Activated CD8-positive, alpha-beta T cell treated with anti-CD3 and anti-CD28 coated beads for 36 hours (primary cell): ENCODE measurements around the gene AFF2. TPM values are rescaled to one million over a fixed set of nuclear protein-coding genes. Genes with fewer than 3 reads are reported as not detected.

ENCODE experiments used
- ATAC-seq: fragments of 200-7000 bp; cut with Tn5 transposase; one replicate; pipeline ENCODE4 v1.10.0; 2021; ENCODE audit warnings: mild to moderate bottlenecking, moderate library complexity
- CTCF ChIA-PET: fragments of 350-600 bp; sonication (Branson Sonifier 250); formaldehyde crosslinking; loops from one replicate; lab custom pipeline; 2021; ENCODE audit warnings: antibody characterized with exemption; lab: Charles Lee
- POLR2A ChIA-PET: fragments of 350-600 bp; sonication (Branson Sonifier 250); formaldehyde crosslinking; loops from one replicate; lab custom pipeline; 2021; ENCODE audit warnings: antibody characterized with exemption; lab: Charles Lee
- DNase-seq: peaks from one replicate; pipeline ENCODE4 v3.0.0-alpha.2; 2020
- H3K27ac Mint-ChIP-seq: one replicate; pipeline ENCODE4 v1.8.0; 2021; ENCODE audit warnings: mild to moderate bottlenecking, mixed read lengths
- H3K27me3 Mint-ChIP-seq: one replicate; pipeline ENCODE4 v1.8.0; 2021; ENCODE audit warnings: mixed read lengths
- H3K36me3 Mint-ChIP-seq: one replicate; pipeline ENCODE4 v1.8.0; 2021; ENCODE audit warnings: low read depth, mixed read lengths
- H3K4me1 Mint-ChIP-seq: one replicate; pipeline ENCODE4 v1.8.0; 2021; ENCODE audit warnings: low read depth, mixed read lengths
- H3K4me3 Mint-ChIP-seq: one replicate; pipeline ENCODE4 v1.8.0; 2021; ENCODE audit warnings: mild to moderate bottlenecking, moderate library complexity, mixed read lengths
- H3K9me3 Mint-ChIP-seq: one replicate; pipeline ENCODE4 v1.8.0; 2021; ENCODE audit warnings: mixed read lengths
- intact Hi-C: fragments of 100-400 bp; cut with micrococcal nuclease; formaldehyde crosslinking; loops from one replicate; pipeline ENCODE4 v1.10.0; 2022
- total RNA-seq, 2 experiments: library from RNA; stranded (reverse); gene quantifications; one replicate each; pipeline ENCODE4 v1.2.3, GENCODE V29; 2021
- TF ChIP-seq, protein P1 (sequence below): fragments of 200-600 bp; IDR thresholded peaks from one replicate; pipeline ENCODE4 v1.8.0; 2022; ENCODE audit warnings: antibody characterized with exemption, mild to moderate bottlenecking

The AFF2 gene
- total RNA-seq, 2 experiments from 2014 or later = 1.3 to 1.7 TPM

DNA sequence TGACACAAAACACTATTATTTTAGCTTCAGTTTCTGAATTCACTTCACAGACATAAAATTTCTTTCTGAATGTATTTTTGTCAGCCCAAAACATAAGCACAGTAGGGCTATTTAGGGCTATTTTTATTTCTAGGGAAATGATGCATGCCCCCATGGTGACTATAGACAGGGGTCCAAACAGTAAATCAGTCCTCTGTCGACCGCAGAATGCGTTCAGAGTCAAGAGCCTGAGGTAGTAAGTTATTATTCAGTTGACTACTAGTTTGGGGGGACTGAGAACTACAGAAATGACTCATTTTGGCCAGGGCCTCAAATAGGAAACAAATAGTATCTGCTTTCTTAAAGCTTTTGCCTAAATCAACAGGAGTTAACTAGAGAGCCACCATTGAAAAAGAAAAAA is 414.4 kb downstream of the AFF2 start:
- ATAC-seq (no peak), DNase-seq (no peak)
- Mint-ChIP-seq H3K9me3 (no peaks in the 10 kb centered on the region), H3K36me3 (no peaks in the 10 kb centered on the region), H3K27me3 (no peaks in the 10 kb centered on the region), H3K27ac (no peak overlapping the region), H3K4me3 (no peak overlapping the region), H3K4me1 (no peaks in the 10 kb centered on the region)
- ChIA-PET CTCF (no interaction called here), POLR2A (no interaction called here)
- intact Hi-C loops = no loop called here
- TF ChIP-seq, protein P1, sequence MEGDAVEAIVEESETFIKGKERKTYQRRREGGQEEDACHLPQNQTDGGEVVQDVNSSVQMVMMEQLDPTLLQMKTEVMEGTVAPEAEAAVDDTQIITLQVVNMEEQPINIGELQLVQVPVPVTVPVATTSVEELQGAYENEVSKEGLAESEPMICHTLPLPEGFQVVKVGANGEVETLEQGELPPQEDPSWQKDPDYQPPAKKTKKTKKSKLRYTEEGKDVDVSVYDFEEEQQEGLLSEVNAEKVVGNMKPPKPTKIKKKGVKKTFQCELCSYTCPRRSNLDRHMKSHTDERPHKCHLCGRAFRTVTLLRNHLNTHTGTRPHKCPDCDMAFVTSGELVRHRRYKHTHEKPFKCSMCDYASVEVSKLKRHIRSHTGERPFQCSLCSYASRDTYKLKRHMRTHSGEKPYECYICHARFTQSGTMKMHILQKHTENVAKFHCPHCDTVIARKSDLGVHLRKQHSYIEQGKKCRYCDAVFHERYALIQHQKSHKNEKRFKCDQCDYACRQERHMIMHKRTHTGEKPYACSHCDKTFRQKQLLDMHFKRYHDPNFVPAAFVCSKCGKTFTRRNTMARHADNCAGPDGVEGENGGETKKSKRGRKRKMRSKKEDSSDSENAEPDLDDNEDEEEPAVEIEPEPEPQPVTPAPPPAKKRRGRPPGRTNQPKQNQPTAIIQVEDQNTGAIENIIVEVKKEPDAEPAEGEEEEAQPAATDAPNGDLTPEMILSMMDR = no peak

DNA sequence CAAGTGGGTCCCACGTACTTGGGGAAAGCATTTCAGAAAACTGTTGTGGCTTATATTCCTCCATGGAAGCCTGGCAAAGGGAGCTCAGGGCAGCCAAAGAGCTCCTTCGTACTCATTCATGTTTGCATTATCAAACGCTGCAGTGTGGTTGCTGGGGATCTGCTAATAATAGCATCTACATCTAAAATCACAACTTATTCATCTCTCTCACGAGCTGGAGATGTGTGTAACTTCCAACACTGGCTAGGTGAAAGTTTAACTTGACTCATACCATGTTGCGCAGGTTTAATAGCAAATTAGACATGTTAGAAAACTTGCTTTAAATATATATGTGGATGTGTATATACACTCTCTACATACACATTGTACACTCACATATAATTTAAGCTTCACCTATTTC is 415.1 kb downstream of the AFF2 start:
- Mint-ChIP-seq H3K36me3 (no peaks in the 10 kb centered on the region), H3K4me3 (no peak overlapping the region), H3K4me1 (no peaks in the 10 kb centered on the region), H3K27me3 (no peaks in the 10 kb centered on the region), H3K9me3 (no peaks in the 10 kb centered on the region), H3K27ac (no peak overlapping the region)
- no peak for ATAC-seq
- TF ChIP-seq, protein P1 = no peak
- intact Hi-C loops = no loop called here
- no peak for DNase-seq
- POLR2A ChIA-PET = no interaction called here
- CTCF ChIA-PET = no interaction called here

DNA sequence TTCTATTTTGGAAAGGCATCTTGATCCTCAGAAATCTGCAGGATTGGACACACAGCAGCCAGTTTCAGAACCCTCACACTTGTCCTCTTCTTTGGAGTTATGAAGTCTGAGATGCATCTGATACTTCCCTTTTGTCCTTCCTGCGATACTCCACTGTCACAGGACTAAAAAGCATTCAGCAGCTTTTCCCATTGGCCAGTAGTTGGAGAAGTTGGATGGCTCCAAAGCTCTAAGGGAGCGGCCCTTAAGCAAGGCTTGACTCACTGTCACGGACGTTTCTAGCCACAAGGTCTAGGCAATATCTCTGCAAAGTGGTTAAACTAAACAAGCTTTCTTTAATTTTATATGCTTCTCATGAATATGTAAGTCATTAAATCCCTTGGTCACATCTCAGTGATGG is 417.0 kb downstream of the AFF2 start:
- TF ChIP-seq, protein P1 = no peak
- Mint-ChIP-seq H3K36me3 (no peaks in the 10 kb centered on the region), H3K4me1 (no peaks in the 10 kb centered on the region), H3K4me3 (no peak overlapping the region), H3K9me3 (no peaks in the 10 kb centered on the region), H3K27me3 (no peaks in the 10 kb centered on the region), H3K27ac (no peak overlapping the region)
- DNase-seq (no peak), ATAC-seq (no peak)
- ChIA-PET CTCF (no interaction called here), POLR2A (no interaction called here)
- intact Hi-C loops = no loop called here

DNA sequence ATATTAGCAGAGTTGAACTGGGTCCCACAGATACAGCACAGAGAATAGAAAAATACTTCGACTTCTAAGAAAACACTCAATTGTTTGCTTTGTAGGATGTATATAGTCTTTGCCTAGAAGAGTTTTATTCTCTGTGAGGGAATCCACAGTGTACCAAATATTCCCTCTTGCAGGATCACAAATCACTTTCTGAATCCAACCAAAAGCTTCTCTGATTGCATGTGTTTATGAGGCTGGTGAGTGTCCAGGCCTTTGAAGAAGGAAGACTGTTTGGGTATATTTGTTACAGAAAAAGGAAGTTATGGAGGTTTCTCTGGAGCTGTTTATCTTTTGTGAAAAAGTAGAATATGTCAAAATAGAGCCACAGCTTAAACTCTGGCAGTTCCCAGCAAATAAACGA is 423.2 kb downstream of the AFF2 start:
- no peaks in the 10 kb centered on the region for H3K36me3 Mint-ChIP-seq
- DNase-seq (no peak), ATAC-seq (no peak)
- POLR2A ChIA-PET = no interaction called here
- no peak overlapping the region for H3K4me3 Mint-ChIP-seq
- CTCF ChIA-PET = no interaction called here
- TF ChIP-seq, protein P1 = no peak
- H3K9me3 Mint-ChIP-seq = no peaks in the 10 kb centered on the region
- no peak overlapping the region for H3K27ac Mint-ChIP-seq
- no peaks in the 10 kb centered on the region for H3K27me3 Mint-ChIP-seq
- intact Hi-C loops = no loop called here
- H3K4me1 Mint-ChIP-seq = no peaks in the 10 kb centered on the region

DNA sequence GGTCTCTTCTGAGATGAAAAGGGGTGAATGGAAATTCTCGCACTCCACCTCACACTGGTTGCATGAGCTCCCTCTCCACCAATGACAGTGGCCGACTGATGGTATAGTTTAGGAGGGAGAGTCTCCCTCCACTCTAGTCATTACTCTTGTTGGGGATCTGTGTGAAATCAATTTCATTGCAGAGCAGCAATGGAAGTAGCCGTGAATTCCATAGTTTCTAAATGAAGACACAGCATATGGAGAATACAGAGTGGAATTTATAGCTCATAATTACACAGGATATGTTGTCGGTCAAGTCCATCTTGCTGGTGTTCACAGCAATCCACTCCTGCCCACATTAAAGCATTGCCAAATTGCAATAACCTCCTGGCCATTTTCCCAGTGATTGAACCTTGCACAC is 426.0 kb downstream of the AFF2 start:
- no peaks in the 10 kb centered on the region for H3K9me3 Mint-ChIP-seq
- DNase-seq (no peak), ATAC-seq (no peak)
- no peak overlapping the region for H3K27ac Mint-ChIP-seq
- intact Hi-C loops = no loop called here
- no peaks in the 10 kb centered on the region for H3K4me1 Mint-ChIP-seq
- ChIA-PET POLR2A (no interaction called here), CTCF (interaction anchor here (1.0 kb wide), 1 partner anchor 42 kb away, joined by 3 read pairs; no protein-coding TSS in a partner anchor)
- no peaks in the 10 kb centered on the region for H3K36me3 Mint-ChIP-seq
- no peak overlapping the region for H3K4me3 Mint-ChIP-seq
- TF ChIP-seq, protein P1 = no peak
- no peaks in the 10 kb centered on the region for H3K27me3 Mint-ChIP-seq
